H1 (cell line): Measurements from ENCODE around the gene LRRC28. TPM values are rescaled to one million over a fixed set of nuclear protein-coding genes. Genes with fewer than 3 reads are reported as not detected.

ENCODE experiments used
- CTCF ChIA-PET: fragments of 300-600 bp; sonication (Branson Sonifier 250); formaldehyde crosslinking; loops from one replicate; lab custom pipeline; 2021; ENCODE audit not compliant: partially characterized antibody; lab: Charles Lee
- POLR2A ChIA-PET: fragments of 300-600 bp; sonication (Branson Sonifier 250); formaldehyde crosslinking; loops from one replicate; lab custom pipeline; 2021; ENCODE audit warnings: inconsistent platforms; ENCODE audit not compliant: partially characterized antibody; lab: Charles Lee
- DNase-seq, 2 experiments: peaks; one replicate each; pipeline versions ENCODE4 v3.0.0 to v3.0.0-alpha.2; 2010 to 2022; ENCODE audit warnings: low spot score in 2 of 2, low read depth in 1 of 2, mixed read lengths in 1 of 2
- FAIRE-seq: peaks from 2 replicates; lab custom pipeline; 2011; peaks lifted over from hg19 to GRCh38; lab: Jason Lieb, UNC
- H2AFZ ChIP-seq: 2 replicates; pipeline ENCODE4 v1.8.1; 2012; ENCODE audit warnings: low read length, inconsistent platforms
- H2AK5ac ChIP-seq: 2 replicates; pipeline ENCODE4 v1.6.1; 2013; ENCODE audit warnings: low read depth, low read length
- H2BK120ac ChIP-seq: replicated peaks from 2 replicates; pipeline ENCODE3; 2013; ENCODE audit warnings: low read depth, low read length, inconsistent platforms
- H2BK12ac ChIP-seq: 2 replicates; pipeline ENCODE4 v1.6.1; 2013; ENCODE audit warnings: low read depth, low read length
- H2BK15ac ChIP-seq: 2 replicates; pipeline ENCODE4 v1.6.1; 2013; ENCODE audit warnings: low read length
- H2BK20ac ChIP-seq: 2 replicates; pipeline ENCODE4 v1.6.1; 2013; ENCODE audit warnings: low read length
- H2BK5ac ChIP-seq: 2 replicates; pipeline ENCODE4 v1.6.1; 2013; ENCODE audit warnings: low read depth, low read length
- H3K14ac ChIP-seq: 2 replicates; pipeline ENCODE4 v1.6.1; 2013; ENCODE audit warnings: inconsistent platforms; ENCODE audit not compliant: insufficient read length
- H3K18ac ChIP-seq: 2 replicates; pipeline ENCODE4 v1.6.1; 2013; ENCODE audit warnings: low read length; ENCODE audit errors: extremely low read depth
- H3K23ac ChIP-seq: 2 replicates; pipeline ENCODE4 v1.6.1; 2013; ENCODE audit warnings: inconsistent platforms; ENCODE audit not compliant: insufficient read length
- H3K23me2 ChIP-seq: 2 replicates; pipeline ENCODE4 v1.6.1; 2013; ENCODE audit warnings: low read depth, low read length
- H3K27ac ChIP-seq: 2 replicates; pipeline ENCODE4 v1.6.1; 2011; ENCODE audit warnings: low read depth, low read length, inconsistent platforms
- H3K27me3 ChIP-seq, 4 experiments: replicated peaks in 1 of 4; 1 replicate in 1 of 4; 2 replicates in 3 of 4; pipeline versions ENCODE4 v1.6.1 to v1.8.1; 2011 to 2013; ENCODE audit warnings: low read length in 3 of 4, mild to moderate bottlenecking in 3 of 4, inconsistent platforms in 2 of 4, mixed read lengths in 2 of 4, moderate library complexity in 1 of 4; ENCODE audit not compliant: control insufficient read depth in 3 of 4, insufficient read depth in 3 of 4; ENCODE audit errors: extremely low read depth in 1 of 4
- H3K36me3 ChIP-seq, 4 experiments: 2 replicates each; pipeline versions ENCODE4 v1.6.1 to v1.8.1; 2011 to 2013; ENCODE audit warnings: mild to moderate bottlenecking in 4 of 4, low read length in 3 of 4, moderate library complexity in 2 of 4, control low read depth in 1 of 4, inconsistent platforms in 1 of 4; ENCODE audit not compliant: insufficient read depth in 4 of 4, control insufficient read depth in 2 of 4
- H3K4ac ChIP-seq: replicated peaks from 2 replicates; pipeline ENCODE3; 2013; ENCODE audit warnings: low read length, low read depth, mixed read lengths, inconsistent platforms; ENCODE audit not compliant: insufficient read length
- H3K4me1 ChIP-seq, 4 experiments: replicated peaks in 1 of 4; 1 replicate in 1 of 4; 2 replicates in 3 of 4; pipeline versions ENCODE4 v1.6.1 to v1.8.1; 2011 to 2013; ENCODE audit warnings: low read length in 3 of 4, inconsistent platforms in 2 of 4, mixed read lengths in 1 of 4; ENCODE audit not compliant: insufficient read depth in 4 of 4, control insufficient read depth in 3 of 4
- H3K4me2 ChIP-seq, 2 experiments: 2 replicates each; pipeline versions ENCODE4 v1.6.1 to v1.8.1; 2011 to 2013; ENCODE audit warnings: low read depth in 2 of 2, low read length in 2 of 2, control low read depth in 1 of 2, inconsistent platforms in 1 of 2, mild to moderate bottlenecking in 1 of 2; ENCODE audit not compliant: insufficient read depth in 1 of 2
- H3K4me3 ChIP-seq, 4 experiments: fragments of 200-600, 300-600 bp in 1 of 4; sonication (generic), shearing (Covaris generic), sonication (Bioruptor Twin) in 1 of 4; 2 replicates each; pipeline versions ENCODE4 v1.5.1 to v1.8.1; 2011 to 2016; ENCODE audit warnings: low read length in 4 of 4, low read depth in 3 of 4, control low read depth in 2 of 4, inconsistent platforms in 2 of 4, mild to moderate bottlenecking in 2 of 4, mixed read lengths in 1 of 4, moderate library complexity in 1 of 4; ENCODE audit not compliant: insufficient read depth in 2 of 4; ENCODE audit errors: extremely low read depth in 1 of 4
- H3K56ac ChIP-seq: replicated peaks from 2 replicates; pipeline ENCODE3; 2013; ENCODE audit warnings: low read depth, mild to moderate bottlenecking, mixed read lengths, low read length, inconsistent platforms; ENCODE audit not compliant: insufficient read length
- H3K79me1 ChIP-seq: 2 replicates; pipeline ENCODE4 v1.6.1; 2013; ENCODE audit warnings: low read depth, low read length, control low read depth
- H3K79me2 ChIP-seq, 2 experiments: 2 replicates each; pipeline versions ENCODE4 v1.6.1 to v1.8.1; 2012 to 2013; ENCODE audit warnings: low read length in 2 of 2, mild to moderate bottlenecking in 2 of 2, inconsistent platforms in 1 of 2; ENCODE audit not compliant: insufficient read depth in 2 of 2, control insufficient read depth in 1 of 2
- H3K9ac ChIP-seq, 4 experiments: replicated peaks in 1 of 4; 1 replicate in 1 of 4; 2 replicates in 3 of 4; pipeline versions ENCODE4 v1.6.1 to v1.8.1; 2011 to 2013; ENCODE audit warnings: low read depth in 3 of 4, low read length in 3 of 4, control low read depth in 2 of 4, mild to moderate bottlenecking in 2 of 4, moderate library complexity in 2 of 4, inconsistent platforms in 1 of 4; ENCODE audit errors: extremely low read depth in 1 of 4
- H3K9me3 ChIP-seq, 2 experiments: 2 replicates each; pipeline versions ENCODE4 v1.6.1 to v1.8.1; 2012 to 2013; ENCODE audit warnings: mild to moderate bottlenecking in 2 of 2, moderate library complexity in 2 of 2, control low read depth in 1 of 2, inconsistent platforms in 1 of 2, low read depth in 1 of 2, low read length in 1 of 2, mixed read lengths in 1 of 2; ENCODE audit not compliant: insufficient read depth in 2 of 2
- H4K20me1 ChIP-seq, 2 experiments: replicated peaks in 1 of 2; 2 replicates each; pipeline versions ENCODE3 to v1.8.1; 2011 to 2013; ENCODE audit warnings: inconsistent platforms in 2 of 2, low read length in 2 of 2, mild to moderate bottlenecking in 1 of 2; ENCODE audit not compliant: insufficient read depth in 2 of 2, control insufficient read depth in 1 of 2
- H4K5ac ChIP-seq: 2 replicates; pipeline ENCODE4 v1.6.1; 2013; ENCODE audit warnings: low read length, low read depth, mixed read lengths, inconsistent platforms; ENCODE audit not compliant: insufficient read length
- H4K8ac ChIP-seq: 2 replicates; pipeline ENCODE4 v1.8.0; 2013; ENCODE audit warnings: mild to moderate bottlenecking, moderate library complexity, low read length, inconsistent platforms; ENCODE audit not compliant: insufficient read depth; ENCODE audit errors: extremely low read depth
- H4K91ac ChIP-seq: replicated peaks from 2 replicates; pipeline ENCODE3; 2013; ENCODE audit warnings: low read length, mixed read lengths, inconsistent platforms; ENCODE audit not compliant: insufficient read length
- CHD1 ChIP-seq: IDR thresholded peaks from 2 replicates; pipeline ENCODE4 v1.6.1; 2012; ENCODE audit warnings: low read depth, low read length, improper control_type of control experiment
- EP300 ChIP-seq, 2 experiments: IDR thresholded peaks; 1 replicate in 1 of 2; 2 replicates in 1 of 2; pipeline ENCODE4 v1.6.1; 2011 to 2012; ENCODE audit warnings: low read depth in 2 of 2, low read length in 2 of 2, mild to moderate bottlenecking in 2 of 2, borderline replicate concordance in 1 of 2, inconsistent platforms in 1 of 2, moderate library complexity in 1 of 2
- JUN ChIP-seq: IDR thresholded peaks from 2 replicates; pipeline ENCODE4 v1.6.1; 2011; ENCODE audit warnings: low read depth, mild to moderate bottlenecking, improper control_type of control experiment, low read length
- JUND ChIP-seq: IDR thresholded peaks from 2 replicates; pipeline ENCODE4 v1.6.1; 2011; ENCODE audit warnings: mild to moderate bottlenecking, improper control_type of control experiment, low read length
- KDM1A ChIP-seq: fragments of 200-600, 300-600 bp; sonication (generic); IDR thresholded peaks from 2 replicates; pipeline ENCODE4 v1.7.1; 2016; ENCODE audit warnings: mild to moderate bottlenecking, low read length, borderline replicate concordance
- NRF1 ChIP-seq: IDR thresholded peaks from 2 replicates; pipeline ENCODE4 v1.6.1; 2011; ENCODE audit warnings: mild to moderate bottlenecking, low read depth, low read length, improper control_type of control experiment
- RAD21 ChIP-seq, 2 experiments: IDR thresholded peaks in 1 of 2; conservative IDR thresholded peaks in 1 of 2; 2 replicates each; pipeline ENCODE4 v1.6.1; 2011; ENCODE audit warnings: low read depth in 2 of 2, low read length in 2 of 2, improper control_type of control experiment in 1 of 2, inconsistent platforms in 1 of 2, mild to moderate bottlenecking in 1 of 2, moderate library complexity in 1 of 2
- RBBP5 ChIP-seq: IDR thresholded peaks from 2 replicates; pipeline ENCODE4 v1.7.1; 2012; ENCODE audit warnings: low read depth, mild to moderate bottlenecking, inconsistent platforms, low read length, moderate library complexity, borderline replicate concordance
- SIN3A ChIP-seq, 2 experiments: IDR thresholded peaks in 1 of 2; conservative IDR thresholded peaks in 1 of 2; 2 replicates each; pipeline ENCODE4 v1.6.1; 2011 to 2012; ENCODE audit warnings: low read length in 2 of 2, improper control_type of control experiment in 1 of 2, low read depth in 1 of 2, mild to moderate bottlenecking in 1 of 2
- TAF1 ChIP-seq: IDR thresholded peaks from 2 replicates; pipeline ENCODE4 v1.6.1; 2011; ENCODE audit warnings: mild to moderate bottlenecking, low read depth, low read length
- TCF12 ChIP-seq: IDR thresholded peaks from 2 replicates; pipeline ENCODE4 v1.6.1; 2011; ENCODE audit warnings: low read depth, mild to moderate bottlenecking, low read length
- ZNF274 ChIP-seq: IDR thresholded peaks from 2 replicates; pipeline ENCODE4 v1.7.0; 2012; ENCODE audit warnings: low read length, borderline replicate concordance; ENCODE audit errors: extremely low read depth
- WGBS, 2 experiments: shearing (Covaris generic) in 1 of 2; methylation state at CpG; one replicate each; pipeline versions ENCODE4 v1.1.6 to v1.1.7; 2013 to 2015; ENCODE audit warnings: low lambda C conversion rate in 2 of 2, mixed read lengths in 2 of 2, inconsistent platforms in 1 of 2, low coverage in 1 of 2, missing lambda C conversion rate in 1 of 2; ENCODE audit not compliant: insufficient replicate concordance in 2 of 2, insufficient coverage in 1 of 2, insufficient read length in 1 of 2; ENCODE audit errors: extremely low coverage in 1 of 2, missing lambda C conversion rate in 1 of 2; 5-methylcytosine and 5-hydroxymethylcytosine counted together
- polyA plus RNA-seq, 7 experiments: library from polyadenylated mRNA; depleted of rRNA in 3 of 7; stranded (reverse) in 5 of 7; unstranded in 2 of 7; fragments of >200 nt in 5 of 7; fragments of 200-250 nt in 2 of 7; gene quantifications; 1 replicate in 5 of 7; 2 replicates in 1 of 7; 4 replicates in 1 of 7; pipeline versions ENCODE4 v1.2.1 to v1.2.3, GENCODE V29; 2011 to 2013; ENCODE audit warnings: missing spikeins in 2 of 7, mixed read lengths in 2 of 7
- total RNA-seq: library from RNA; stranded (reverse); fragmentation: NEBNext Ultra II Directional; extraction: Animal tissue kit (Norgen Biotek cat#: 25700); gene quantifications from 2 replicates; pipeline ENCODE4 v1.2.1, GENCODE V29; 2021

LRRC28 gene
- total and polyA plus RNA-seq, 2 of the 8 experiments (the other 6 are each of a cell fraction or from before 2014, with no cell fraction given) = 20.2 to 23.3 TPM

- no peak overlapping the region for H3K4ac ChIP-seq
- FAIRE-seq = no peak
- H4K20me1 ChIP-seq = no peaks in the 10 kb centered on the region
- no peak overlapping the region for H4K5ac ChIP-seq
- H3K9ac ChIP-seq = no peak overlapping the region
- H3K4me2 ChIP-seq = no peak overlapping the region
- no peak overlapping the region for H2BK15ac ChIP-seq
- H2AFZ ChIP-seq = no peak overlapping the region
- DNase-seq = no peak
- WGBS, 2 experiments = 87% methylated on average over 3 of the region's 3 CpGs; no CpG with 5 or more reads in 1 of the 2 experiments
- no peak overlapping the region for H2BK20ac ChIP-seq
- no peaks in the 10 kb centered on the region for H3K27me3 ChIP-seq
- no peak overlapping the region for H3K18ac ChIP-seq
- no peaks in the 10 kb centered on the region for H3K36me3 ChIP-seq
- no peak overlapping the region for H2AK5ac ChIP-seq
- ChIA-PET POLR2A (no interaction called here), CTCF (no interaction called here)
- no peaks in the 10 kb centered on the region for H3K9me3 ChIP-seq
- no peak overlapping the region for H3K4me3 ChIP-seq
- TF ChIP-seq JUN = no peak
- no peak for TF ChIP-seq ZNF274
- TF ChIP-seq NRF1 = no peak
- TF ChIP-seq TAF1 = no peak
- TF ChIP-seq CHD1 = no peak
- no peak for TF ChIP-seq SIN3A (conservative IDR thresholded peaks at IDR 0.05 in 1 of 2, IDR thresholded peaks at IDR 0.05 in 1 of 2; ENCODE audit: low read depth in 1 of 2, low read length in 2 of 2)
- no peak for TF ChIP-seq EP300 (IDR thresholded peaks at IDR 0.05; ENCODE audit: borderline replicate concordance in 1 of 2, low read depth in 2 of 2, low read length in 2 of 2)
- TF ChIP-seq TCF12 = no peak
- TF ChIP-seq RBBP5 = no peak
- no peak for TF ChIP-seq RAD21 (IDR thresholded peaks at IDR 0.05 in 1 of 2, conservative IDR thresholded peaks at IDR 0.05 in 1 of 2; ENCODE audit: low read depth in 2 of 2, low read length in 2 of 2)
- no peak for TF ChIP-seq JUND
- TF ChIP-seq KDM1A = no peak
- no peak overlapping the region for H2BK120ac ChIP-seq
- no peak overlapping the region for H4K91ac ChIP-seq
- H3K27ac ChIP-seq = no peak overlapping the region
- H3K23ac ChIP-seq = no peak overlapping the region
- 0 out of 2 replicates have a peak, but pooled peaks cover 2% of the 10 kb centered on the region for H3K79me1 ChIP-seq
- H3K4me1 ChIP-seq = no peaks in the 10 kb centered on the region
- no peak overlapping the region for H3K14ac ChIP-seq
- no peaks in the 10 kb centered on the region for H3K79me2 ChIP-seq
- no peak overlapping the region for H2BK12ac ChIP-seq
- no peak overlapping the region for H4K8ac ChIP-seq
- no peak overlapping the region for H2BK5ac ChIP-seq
- H3K23me2 ChIP-seq = no peaks in the 10 kb centered on the region
- H3K56ac ChIP-seq = no peak overlapping the region
Measured at GRCh38 chr15:99265541-99266070, 14.3 kb downstream of the LRRC28 start.
